Fibroblast of lung (primary cell): ENCODE measurements around the gene TMEM98.

Experiments
- EZH2 ChIP-seq: IDR thresholded peaks from 2 replicates; pipeline ENCODE4 v1.5.1; 2012; ENCODE audit warnings: low read length, control low read depth, mild to moderate bottlenecking; ENCODE audit errors: missing control alignments
- TF ChIP-seq, protein P1 (sequence below), 2 donors: IDR thresholded peaks in 1 of 2; conservative IDR thresholded peaks in 1 of 2; 1 replicate in 1 of 2; 2 replicates in 1 of 2; pipeline ENCODE4 v1.5.1; 2011 to 2012; ENCODE audit warnings: low read length in 2 of 2, control low read depth in 1 of 2, inconsistent platforms in 1 of 2, low read depth in 1 of 2, mild to moderate bottlenecking in 1 of 2

- TF ChIP-seq, protein P1, sequence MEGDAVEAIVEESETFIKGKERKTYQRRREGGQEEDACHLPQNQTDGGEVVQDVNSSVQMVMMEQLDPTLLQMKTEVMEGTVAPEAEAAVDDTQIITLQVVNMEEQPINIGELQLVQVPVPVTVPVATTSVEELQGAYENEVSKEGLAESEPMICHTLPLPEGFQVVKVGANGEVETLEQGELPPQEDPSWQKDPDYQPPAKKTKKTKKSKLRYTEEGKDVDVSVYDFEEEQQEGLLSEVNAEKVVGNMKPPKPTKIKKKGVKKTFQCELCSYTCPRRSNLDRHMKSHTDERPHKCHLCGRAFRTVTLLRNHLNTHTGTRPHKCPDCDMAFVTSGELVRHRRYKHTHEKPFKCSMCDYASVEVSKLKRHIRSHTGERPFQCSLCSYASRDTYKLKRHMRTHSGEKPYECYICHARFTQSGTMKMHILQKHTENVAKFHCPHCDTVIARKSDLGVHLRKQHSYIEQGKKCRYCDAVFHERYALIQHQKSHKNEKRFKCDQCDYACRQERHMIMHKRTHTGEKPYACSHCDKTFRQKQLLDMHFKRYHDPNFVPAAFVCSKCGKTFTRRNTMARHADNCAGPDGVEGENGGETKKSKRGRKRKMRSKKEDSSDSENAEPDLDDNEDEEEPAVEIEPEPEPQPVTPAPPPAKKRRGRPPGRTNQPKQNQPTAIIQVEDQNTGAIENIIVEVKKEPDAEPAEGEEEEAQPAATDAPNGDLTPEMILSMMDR (conservative IDR thresholded peaks at IDR 0.05 in 1 of 2, IDR thresholded peaks at IDR 0.05 in 1 of 2; ENCODE audit: low read depth in 1 of 2, low read length in 2 of 2) = no peak
- TF ChIP-seq EZH2 = no peak
Measured at GRCh38 chr17:32930512-32930911, 2.6 kb downstream of the TMEM98 start.
